Mesothelial cell of epicardium (in vitro differentiated cells): ENCODE results near the gene EFCAB6. TPM values are rescaled to one million over a fixed set of nuclear protein-coding genes. Genes with fewer than 3 reads are reported as not detected.

Source experiments
- DNase-seq, 2 experiments: peaks; one replicate each; pipeline ENCODE4 v3.0.0; 2021; ENCODE audit warnings: low spot score in 2 of 2; ENCODE audit not compliant: unreplicated experiment in 2 of 2
- H3K27ac Mint-ChIP-seq: 2 replicates; pipeline ENCODE4 v1.8.0; 2021; ENCODE audit warnings: mixed read lengths
- H3K27me3 Mint-ChIP-seq: 2 replicates; pipeline ENCODE4 v1.8.0; 2021; ENCODE audit warnings: low read depth, mixed read lengths
- H3K36me3 Mint-ChIP-seq: 2 replicates; pipeline ENCODE4 v1.8.0; 2021; ENCODE audit warnings: mixed read lengths
- H3K4me1 Mint-ChIP-seq: 2 replicates; pipeline ENCODE4 v1.8.0; 2021; ENCODE audit warnings: mixed read lengths
- H3K4me3 Mint-ChIP-seq: 2 replicates; pipeline ENCODE4 v1.8.0; 2021; ENCODE audit warnings: mild to moderate bottlenecking, moderate library complexity, mixed read lengths
- H3K9me3 Mint-ChIP-seq: 2 replicates; pipeline ENCODE4 v1.8.0; 2021; ENCODE audit warnings: mixed read lengths
- CTCF ChIP-seq: fragments of 200-600 bp; sonication (generic); IDR thresholded peaks from one replicate; pipeline ENCODE4 v1.5.0; 2021; ENCODE audit warnings: antibody characterized with exemption; ENCODE audit not compliant: unreplicated experiment
- total RNA-seq: library from RNA; stranded (reverse); gene quantifications from 3 replicates; pipeline ENCODE4 v1.2.1, GENCODE V29; 2021

Gene EFCAB6
- total RNA-seq, 1 donor from 2014 or later: 2.6 TPM

GRCh38 chr22:43830931-43831560 lies 18.9 kb upstream of the EFCAB6 start:
- Mint-ChIP-seq H3K27me3 (no peaks in the 10 kb centered on the region), H3K4me1 (peaks cover 30% of the 10 kb centered on the region), H3K27ac (no peak overlapping the region), H3K9me3 (no peaks in the 10 kb centered on the region), H3K36me3 (no peaks in the 10 kb centered on the region), H3K4me3 (no peak overlapping the region)
- DNase-seq: no peak
- no peak for TF ChIP-seq CTCF

GRCh38 chr22:43829904-43830851 lies 18.1 kb upstream of the EFCAB6 start:
- no peak for DNase-seq
- TF ChIP-seq CTCF: no peak
- H3K9me3 Mint-ChIP-seq: no peaks in the 10 kb centered on the region
- H3K27me3 Mint-ChIP-seq: peaks cover 3% of the 10 kb centered on the region
- peak overlapping the region; percentile 72 for H3K27ac Mint-ChIP-seq
- no peak overlapping the region for H3K4me3 Mint-ChIP-seq
- no peaks in the 10 kb centered on the region for H3K36me3 Mint-ChIP-seq
- H3K4me1 Mint-ChIP-seq: peaks cover 30% of the 10 kb centered on the region

- peaks cover 5% of the 10 kb centered on the region for H3K27me3 Mint-ChIP-seq
- H3K27ac Mint-ChIP-seq: peak overlapping the region; percentile 72
- H3K4me3 Mint-ChIP-seq: no peak overlapping the region
- peaks cover 30% of the 10 kb centered on the region for H3K4me1 Mint-ChIP-seq
- H3K36me3 Mint-ChIP-seq: no peaks in the 10 kb centered on the region
- TF ChIP-seq CTCF: no peak
- no peaks in the 10 kb centered on the region for H3K9me3 Mint-ChIP-seq
- DNase-seq: no peak
Measured at GRCh38 chr22:43828998-43829782, 17.1 kb upstream of the EFCAB6 start.

GRCh38 chr22:43828725-43828997 lies 16.6 kb upstream of the EFCAB6 start:
- no peak for DNase-seq
- H3K27ac Mint-ChIP-seq: no peak overlapping the region
- H3K36me3 Mint-ChIP-seq: no peaks in the 10 kb centered on the region
- peaks cover 30% of the 10 kb centered on the region for H3K4me1 Mint-ChIP-seq
- no peak for TF ChIP-seq CTCF
- no peaks in the 10 kb centered on the region for H3K9me3 Mint-ChIP-seq
- H3K27me3 Mint-ChIP-seq: peaks cover 5% of the 10 kb centered on the region
- H3K4me3 Mint-ChIP-seq: no peak overlapping the region

- DNase-seq: no peak
- no peak overlapping the region for H3K4me3 Mint-ChIP-seq
- H3K4me1 Mint-ChIP-seq: peaks cover 30% of the 10 kb centered on the region
- peaks cover 5% of the 10 kb centered on the region for H3K27me3 Mint-ChIP-seq
- no peaks in the 10 kb centered on the region for H3K9me3 Mint-ChIP-seq
- no peaks in the 10 kb centered on the region for H3K36me3 Mint-ChIP-seq
- H3K27ac Mint-ChIP-seq: no peak overlapping the region
- TF ChIP-seq CTCF: no peak
Measured at GRCh38 chr22:43827926-43828724, 16.0 kb upstream of the EFCAB6 start.
